Activated T-helper 1 cell treated with anti-CD3 and anti-CD28 coated beads, Interleukin-12 subunit alpha, Interleukin-12 subunit beta, Interleukin-2, Interleukin-4 antibody, amounts not matched to agents 30 ng/mL and 10 ng/mL and 1 ng/mL, durations not matched to agents 14 hours and 24 hours and 36 hours (primary cell): ENCODE results near the gene BCL11B. TPM values are rescaled to one million over a fixed set of nuclear protein-coding genes. Genes with fewer than 3 reads are reported as not detected.
A peak's percentile ranks its signal among the peaks of the same experiment; 100 is the strongest.

ENCODE experiments used
- DNase-seq: peaks from one replicate; pipeline ENCODE4 v3.0.0; 2021; ENCODE audit warnings: low spot score
- H3K27ac Mint-ChIP-seq: one replicate; pipeline ENCODE4 v1.8.0; 2021; ENCODE audit warnings: mild to moderate bottlenecking, mixed read lengths
- H3K27me3 Mint-ChIP-seq: one replicate; pipeline ENCODE4 v1.8.0; 2022; ENCODE audit warnings: mild to moderate bottlenecking, moderate library complexity, mixed read lengths; ENCODE audit not compliant: insufficient read depth
- H3K36me3 Mint-ChIP-seq: one replicate; pipeline ENCODE4 v1.8.0; 2021; ENCODE audit warnings: low read depth, mixed read lengths
- H3K4me1 Mint-ChIP-seq: one replicate; pipeline ENCODE4 v1.8.0; 2021; ENCODE audit warnings: low read depth, mixed read lengths
- H3K4me3 Mint-ChIP-seq: one replicate; pipeline ENCODE4 v1.8.0; 2021; ENCODE audit warnings: mild to moderate bottlenecking, moderate library complexity, mixed read lengths
- H3K9me3 Mint-ChIP-seq: one replicate; pipeline ENCODE4 v1.8.0; 2021; ENCODE audit warnings: mixed read lengths
- intact Hi-C: fragments of 100-400 bp; cut with micrococcal nuclease; formaldehyde crosslinking; loops from one replicate; pipeline ENCODE4 v1.15.1; 2024
- total RNA-seq: library from RNA; stranded (reverse); gene quantifications from 2 replicates; pipeline ENCODE4 v1.2.3, GENCODE V29; 2022

The BCL11B gene
- total RNA-seq, 1 donor from 2014 or later: 45.4 TPM

DNA sequence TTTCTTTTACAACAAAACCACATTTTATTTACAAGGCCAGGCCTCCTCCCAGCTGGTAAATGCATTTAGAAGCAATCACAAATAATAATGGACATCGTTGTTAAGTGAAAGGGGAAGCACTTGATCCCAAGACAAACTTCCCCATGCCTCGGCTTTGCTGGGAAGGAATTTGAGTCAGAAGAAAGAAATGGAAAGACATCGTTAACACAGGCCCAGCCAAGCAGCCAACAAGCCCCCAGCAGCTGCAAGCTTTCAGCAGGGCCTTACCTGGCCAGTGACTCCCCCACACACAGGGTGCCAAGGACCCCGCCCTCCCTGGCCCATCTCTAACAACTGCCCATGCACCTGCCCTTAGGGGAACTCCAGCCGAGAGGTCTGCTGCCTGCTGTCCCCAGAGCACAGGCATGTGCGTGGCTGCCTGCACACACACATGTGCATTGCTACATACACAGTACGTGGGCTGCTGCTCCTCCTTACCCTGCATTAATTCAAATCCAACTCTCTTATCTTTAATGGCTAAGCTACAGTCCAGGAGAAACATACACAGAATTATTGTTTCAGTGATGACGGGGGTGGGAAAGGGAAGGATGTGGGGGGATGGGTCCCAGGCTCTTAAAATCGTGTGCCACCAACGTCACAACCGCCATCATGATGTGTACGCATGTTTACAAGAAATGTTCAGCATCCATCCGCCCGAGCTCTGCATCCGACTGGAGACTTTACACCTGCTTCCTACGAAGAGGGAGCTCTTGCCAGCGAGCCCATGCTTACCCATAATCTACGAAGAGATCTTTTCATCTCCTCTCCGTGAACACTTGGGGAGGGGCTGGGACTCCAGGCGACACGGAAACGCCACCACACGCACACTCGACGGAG, 9.8 kb downstream of the BCL11B start:
- Mint-ChIP-seq H3K4me1 (peaks cover 97% of the 10 kb centered on the region), H3K27ac (peak overlapping the region; percentile 100), H3K27me3 (no peaks in the 10 kb centered on the region), H3K9me3 (no peaks in the 10 kb centered on the region), H3K36me3 (peaks cover 22% of the 10 kb centered on the region), H3K4me3 (peak overlapping the region; percentile 99)
- intact Hi-C loops: loop anchor here (1.0 to 10.0 kb wide), 9 partner anchors 9 to 1970 kb away; partner anchors contain the start of gene BCL11B
- peak; percentile 78 for DNase-seq

- intact Hi-C loops: loop anchor here (1.0 to 10.0 kb wide), 7 partner anchors 8 to 1969 kb away; no protein-coding TSS in a partner anchor
- Mint-ChIP-seq H3K9me3 (no peaks in the 10 kb centered on the region), H3K4me1 (peaks cover 97% of the 10 kb centered on the region), H3K4me3 (peak overlapping the region; percentile 99), H3K36me3 (peaks cover 32% of the 10 kb centered on the region), H3K27ac (peak overlapping the region; percentile 100), H3K27me3 (no peaks in the 10 kb centered on the region)
- DNase-seq: no peak
Measured at GRCh38 chr14:99260587-99261551, 11.1 kb downstream of the BCL11B start.

DNA sequence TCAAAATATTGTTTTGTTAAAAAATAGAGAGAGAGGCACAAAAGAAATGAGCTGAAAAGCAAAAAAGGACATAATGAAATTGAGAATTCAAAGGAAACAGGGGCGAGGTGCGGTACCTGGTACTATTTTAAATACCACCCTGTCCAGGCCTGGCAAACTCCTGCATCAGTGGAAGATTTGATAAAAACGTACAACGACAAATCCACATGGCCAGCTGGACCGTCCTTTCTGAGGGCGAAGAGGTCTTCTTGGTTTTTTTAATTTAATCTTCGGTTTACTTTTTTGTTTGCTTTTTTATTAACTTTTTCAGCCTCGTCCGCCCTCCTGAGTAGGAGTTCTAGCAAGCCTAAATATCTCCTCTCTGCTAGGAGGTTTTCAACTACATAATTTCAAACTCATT, 11.9 kb downstream of the BCL11B start:
- Mint-ChIP-seq H3K4me1 (peaks cover 97% of the 10 kb centered on the region), H3K36me3 (peaks cover 33% of the 10 kb centered on the region), H3K4me3 (peak overlapping the region; percentile 99), H3K9me3 (no peaks in the 10 kb centered on the region), H3K27ac (peak overlapping the region; percentile 100), H3K27me3 (no peaks in the 10 kb centered on the region)
- intact Hi-C loops: loop anchor here (2.0 to 10.0 kb wide), 6 partner anchors 17 to 1968 kb away; no protein-coding TSS in a partner anchor
- DNase-seq: no peak

GRCh38 chr14:99258876-99259726, 12.9 kb downstream of the BCL11B start:
- Mint-ChIP-seq H3K9me3 (no peaks in the 10 kb centered on the region), H3K4me3 (peak overlapping the region; percentile 99), H3K4me1 (peaks cover 98% of the 10 kb centered on the region), H3K27ac (peak overlapping the region; percentile 100), H3K36me3 (peaks cover 32% of the 10 kb centered on the region), H3K27me3 (no peaks in the 10 kb centered on the region)
- intact Hi-C loops: no loop called here
- no peak for DNase-seq

- no peaks in the 10 kb centered on the region for H3K27me3 Mint-ChIP-seq
- H3K4me1 Mint-ChIP-seq: peaks cover 98% of the 10 kb centered on the region
- no peaks in the 10 kb centered on the region for H3K9me3 Mint-ChIP-seq
- peak overlapping the region; percentile 99 for H3K4me3 Mint-ChIP-seq
- intact Hi-C loops: no loop called here
- H3K36me3 Mint-ChIP-seq: peaks cover 32% of the 10 kb centered on the region
- DNase-seq: no peak
- peak overlapping the region; percentile 100 for H3K27ac Mint-ChIP-seq
Measured at GRCh38 chr14:99258341-99258861, 13.6 kb downstream of the BCL11B start.

GRCh38 chr14:99257673-99258221, 14.2 kb downstream of the BCL11B start:
- no peaks in the 10 kb centered on the region for H3K9me3 Mint-ChIP-seq
- H3K4me1 Mint-ChIP-seq: peaks cover 98% of the 10 kb centered on the region
- H3K27ac Mint-ChIP-seq: peak overlapping the region; percentile 100
- peaks cover 37% of the 10 kb centered on the region for H3K36me3 Mint-ChIP-seq
- peak overlapping the region; percentile 99 for H3K4me3 Mint-ChIP-seq
- DNase-seq: no peak
- H3K27me3 Mint-ChIP-seq: no peaks in the 10 kb centered on the region
- intact Hi-C loops: no loop called here

GRCh38 chr14:99257122-99257672, 14.8 kb downstream of the BCL11B start:
- Mint-ChIP-seq H3K4me3 (peak overlapping the region; percentile 99), H3K36me3 (peaks cover 33% of the 10 kb centered on the region)

GRCh38 chr14:99256483-99256874, 15.5 kb downstream of the BCL11B start:
- Mint-ChIP-seq H3K4me1 (peaks cover 98% of the 10 kb centered on the region), H3K27me3 (no peaks in the 10 kb centered on the region), H3K9me3 (no peaks in the 10 kb centered on the region), H3K4me3 (peak overlapping the region; percentile 99), H3K27ac (peak overlapping the region; percentile 100), H3K36me3 (peaks cover 36% of the 10 kb centered on the region)
- intact Hi-C loops: no loop called here
- no peak for DNase-seq

More at GRCh38 chr14:99257122-99257672, 14.8 kb downstream of the BCL11B start:
- Mint-ChIP-seq H3K9me3 (no peaks in the 10 kb centered on the region), H3K4me1 (peaks cover 98% of the 10 kb centered on the region), H3K27me3 (no peaks in the 10 kb centered on the region), H3K27ac (peak overlapping the region; percentile 100)
- intact Hi-C loops: no loop called here
- no peak for DNase-seq

DNA sequence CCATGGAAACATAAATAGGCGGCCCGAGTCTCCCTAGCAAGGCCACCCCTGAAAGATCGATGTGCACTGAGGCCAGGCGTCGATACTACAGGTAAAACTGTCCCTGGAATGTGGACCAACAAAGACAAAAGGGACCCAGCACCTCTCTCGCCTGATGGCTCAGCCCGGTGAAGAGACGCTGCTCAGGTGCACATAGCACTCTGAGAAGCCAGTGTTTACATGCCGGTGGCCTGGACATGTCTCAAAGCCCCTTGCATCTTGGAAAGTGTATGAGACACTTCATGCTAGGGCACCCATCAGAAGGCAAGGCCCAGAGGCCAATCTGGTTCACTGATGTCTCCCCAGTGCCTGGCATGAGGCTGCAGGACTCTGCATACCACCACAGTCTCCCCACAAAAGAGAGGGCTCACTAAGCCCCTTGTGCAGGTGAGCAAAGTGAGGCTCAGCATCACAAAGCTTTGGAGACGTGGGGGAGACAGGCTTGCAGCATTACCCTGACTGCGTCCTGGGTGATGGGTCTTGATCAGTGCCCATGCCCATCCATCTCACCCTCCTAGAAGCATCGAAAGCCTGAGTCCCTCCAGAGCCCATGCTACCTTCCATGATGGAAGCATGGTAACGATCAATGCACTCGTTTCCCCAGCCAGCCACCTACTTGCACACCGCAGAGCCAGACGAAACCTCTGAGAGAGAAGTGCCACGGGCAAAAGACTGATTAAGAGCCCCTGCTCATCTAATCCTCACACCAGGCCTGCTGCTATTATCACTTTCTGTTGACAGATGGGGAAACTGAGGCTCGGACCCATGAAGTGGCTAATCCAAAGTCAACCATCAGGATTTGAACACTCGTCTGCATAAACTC, 16.1 kb downstream of the BCL11B start:
- intact Hi-C loops: no loop called here
- H3K27me3 Mint-ChIP-seq: no peaks in the 10 kb centered on the region
- peaks cover 34% of the 10 kb centered on the region for H3K36me3 Mint-ChIP-seq
- H3K4me1 Mint-ChIP-seq: peaks cover 98% of the 10 kb centered on the region
- H3K9me3 Mint-ChIP-seq: no peaks in the 10 kb centered on the region
- H3K4me3 Mint-ChIP-seq: peak overlapping the region; percentile 99
- DNase-seq: no peak
- H3K27ac Mint-ChIP-seq: peak overlapping the region; percentile 100

DNA sequence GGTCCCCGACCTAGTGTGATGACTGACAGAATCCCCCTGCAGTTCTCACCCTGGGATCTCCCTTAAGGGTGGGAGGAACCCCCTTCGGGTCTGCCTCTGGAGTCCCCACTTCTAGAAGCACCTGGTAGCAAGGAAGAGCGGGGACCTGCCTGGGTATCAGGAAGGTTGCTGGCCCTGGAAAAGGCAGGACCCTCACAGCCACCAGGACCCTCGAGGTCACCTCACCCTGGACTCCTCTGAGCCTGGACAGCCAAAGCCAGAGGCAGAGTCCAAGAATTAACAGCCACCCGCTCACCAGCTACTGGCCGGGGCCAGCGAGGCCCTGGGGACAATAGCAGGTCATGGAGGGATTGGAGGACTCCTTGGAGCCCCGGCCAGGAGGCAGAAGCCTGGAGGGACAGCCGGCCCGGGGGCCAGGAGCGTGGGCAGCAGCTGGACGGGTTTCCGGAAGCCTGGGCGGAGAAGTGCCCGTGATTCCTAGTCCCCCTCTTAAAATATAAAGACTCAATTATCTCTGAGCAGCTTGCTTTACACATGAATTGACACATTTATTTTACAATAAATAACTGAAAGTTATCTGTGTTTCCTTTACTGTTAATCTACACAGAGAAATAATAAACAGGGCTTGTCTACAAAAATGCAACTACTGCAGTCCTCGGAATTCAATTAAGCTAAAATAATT, 17.5 kb downstream of the BCL11B start:
- peak overlapping the region; percentile 78 for H3K4me3 Mint-ChIP-seq
- no peaks in the 10 kb centered on the region for H3K27me3 Mint-ChIP-seq
- intact Hi-C loops: no loop called here

More for the DNA sequence above, 17.5 kb downstream of the BCL11B start:
- peak overlapping the region; percentile 97 for H3K27ac Mint-ChIP-seq
- DNase-seq: no peak
- H3K9me3 Mint-ChIP-seq: no peaks in the 10 kb centered on the region
- peaks cover 95% of the 10 kb centered on the region for H3K4me1 Mint-ChIP-seq
- H3K36me3 Mint-ChIP-seq: peaks cover 38% of the 10 kb centered on the region
